Keratinocyte (primary cell): ENCODE results near the gene RAB3IP. TPM values are rescaled to one million over a fixed set of nuclear protein-coding genes. Genes with fewer than 3 reads are reported as not detected.

Source experiments
- DNase-seq: peaks from one replicate; pipeline ENCODE4 v3.0.0-alpha.2; 2011; ENCODE audit warnings: low read depth, missing footprints, low spot score
- FAIRE-seq: peaks from 2 replicates; lab custom pipeline; 2011; peaks lifted over from hg19 to GRCh38; lab: Jason Lieb, UNC
- H2AFZ ChIP-seq: 2 replicates; pipeline ENCODE4 v1.6.0; 2012; ENCODE audit warnings: low read length, control low read depth, inconsistent platforms; ENCODE audit not compliant: control insufficient read depth
- H3K27ac ChIP-seq: 2 replicates; pipeline ENCODE4 v1.5.1; 2011; ENCODE audit warnings: low read length; ENCODE audit not compliant: control insufficient read depth, insufficient read depth
- H3K27me3 ChIP-seq: 3 replicates; pipeline ENCODE4 v1.6.0; 2011; ENCODE audit warnings: low read length; ENCODE audit not compliant: control insufficient read depth, insufficient read depth; ENCODE audit errors: extremely low read depth
- H3K36me3 ChIP-seq, 2 experiments: 2 replicates in 1 of 2; 3 replicates in 1 of 2; pipeline ENCODE4 v1.5.1; 2011; ENCODE audit warnings: low read length in 2 of 2, mild to moderate bottlenecking in 1 of 2; ENCODE audit not compliant: control insufficient read depth in 2 of 2, insufficient read depth in 2 of 2; ENCODE audit errors: extremely low read depth in 1 of 2
- H3K4me1 ChIP-seq: 3 replicates; pipeline ENCODE4 v1.5.1; 2011; ENCODE audit warnings: low read length; ENCODE audit not compliant: control insufficient read depth, insufficient read depth; ENCODE audit errors: extremely low read depth
- H3K4me2 ChIP-seq: 3 replicates; pipeline ENCODE4 v1.6.0; 2011; ENCODE audit warnings: low read depth, low read length; ENCODE audit not compliant: control insufficient read depth, insufficient read depth; ENCODE audit errors: extremely low read depth
- H3K4me3 ChIP-seq, 3 experiments: fragments of 200-600 bp in 1 of 3; sonication (generic) in 1 of 3; 2 replicates in 2 of 3; 3 replicates in 1 of 3; pipeline ENCODE4 v1.5.1; 2011 to 2016; ENCODE audit warnings: low read length in 3 of 3, mild to moderate bottlenecking in 3 of 3, control low read depth in 2 of 3, inconsistent platforms in 1 of 3, low read depth in 1 of 3, mixed read lengths in 1 of 3, mixed run types in 1 of 3, moderate library complexity in 1 of 3; ENCODE audit not compliant: control insufficient read depth in 2 of 3, insufficient read depth in 2 of 3; ENCODE audit errors: extremely low read depth in 1 of 3
- H3K79me2 ChIP-seq: 2 replicates; pipeline ENCODE4 v1.6.0; 2012; ENCODE audit warnings: low read length; ENCODE audit not compliant: control insufficient read depth, insufficient read depth
- H3K9ac ChIP-seq: 3 replicates; pipeline ENCODE4 v1.6.0; 2011; ENCODE audit warnings: low read length; ENCODE audit not compliant: control insufficient read depth, insufficient read depth; ENCODE audit errors: extremely low read depth
- H3K9me1 ChIP-seq: 3 replicates; pipeline ENCODE4 v1.6.0; 2011; ENCODE audit warnings: low read length; ENCODE audit not compliant: control insufficient read depth, insufficient read depth; ENCODE audit errors: extremely low read depth
- H3K9me3 ChIP-seq: 2 replicates; pipeline ENCODE4 v1.5.1; 2012; ENCODE audit warnings: low read depth, low read length; ENCODE audit not compliant: control insufficient read depth
- H4K20me1 ChIP-seq: 3 replicates; pipeline ENCODE4 v1.6.0; 2011; ENCODE audit warnings: low read length; ENCODE audit not compliant: control insufficient read depth, insufficient read depth; ENCODE audit errors: extremely low read depth
- EZH2 ChIP-seq: IDR thresholded peaks from one replicate; pipeline ENCODE4 v1.6.1; 2012; ENCODE audit warnings: inconsistent platforms, mild to moderate bottlenecking, low read length, moderate library complexity
- dilution Hi-C: fragments of 300-500 bp; cut with MboI; formaldehyde crosslinking; loops from one replicate; pipeline ENCODE4 v1.7.0; 2020; ENCODE audit warnings: low sequenced_read_pairs; ENCODE audit not compliant: extremely low pct_ligation_motif_present
- polyA plus RNA-seq, 5 experiments: library from polyadenylated mRNA; depleted of rRNA in 3 of 5; stranded (reverse) in 3 of 5; stranded (forward) in 1 of 5; unstranded in 1 of 5; fragments of >200 nt; gene quantifications; 1 replicate in 1 of 5; 2 replicates in 3 of 5; 3 replicates in 1 of 5; pipeline versions ENCODE4 v1.2.1 to v1.2.3, GENCODE V29; 2011 to 2012; ENCODE audit warnings: missing spikeins in 2 of 5, low read depth in 1 of 5, low replicate concordance in 1 of 5
- TF ChIP-seq, protein P1 (sequence below), 3 experiments: IDR thresholded peaks in 1 of 3; conservative IDR thresholded peaks in 1 of 3; optimal IDR thresholded peaks in 1 of 3; 2 replicates in 2 of 3; 3 replicates in 1 of 3; pipeline versions ENCODE3 to v1.5.1; 2011; ENCODE audit warnings: low read length in 3 of 3, mild to moderate bottlenecking in 3 of 3, moderate library complexity in 2 of 3, control low read depth in 1 of 3, inconsistent platforms in 1 of 3; ENCODE audit not compliant: insufficient read depth in 2 of 3; ENCODE audit errors: extremely low read depth in 1 of 3

The RAB3IP gene
- polyA plus RNA-seq, 1 donor (not counting 4 experiments of a cell fraction or from before 2014, with no cell fraction given), result 30.6 TPM

DNA sequence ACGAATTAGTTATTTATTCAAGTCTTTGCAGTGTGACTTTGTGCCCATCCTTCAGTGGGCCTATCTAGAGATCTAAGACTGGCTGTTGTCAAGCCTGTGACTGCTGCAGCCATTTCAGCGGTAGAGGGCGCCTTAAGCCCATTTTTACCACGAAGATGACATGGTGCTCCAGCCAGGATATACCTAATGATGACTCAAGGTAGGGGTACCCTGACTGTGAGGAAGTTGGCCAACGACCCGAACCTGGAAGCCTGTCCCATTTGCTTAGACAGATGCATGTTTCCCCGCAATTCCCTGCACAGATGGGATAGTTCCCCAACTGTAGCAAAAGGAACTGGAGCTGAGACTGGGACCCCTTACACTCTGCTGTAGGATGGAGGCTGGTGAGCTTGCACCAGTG is 41.3 kb downstream of the RAB3IP start:
- TF ChIP-seq, protein P1, sequence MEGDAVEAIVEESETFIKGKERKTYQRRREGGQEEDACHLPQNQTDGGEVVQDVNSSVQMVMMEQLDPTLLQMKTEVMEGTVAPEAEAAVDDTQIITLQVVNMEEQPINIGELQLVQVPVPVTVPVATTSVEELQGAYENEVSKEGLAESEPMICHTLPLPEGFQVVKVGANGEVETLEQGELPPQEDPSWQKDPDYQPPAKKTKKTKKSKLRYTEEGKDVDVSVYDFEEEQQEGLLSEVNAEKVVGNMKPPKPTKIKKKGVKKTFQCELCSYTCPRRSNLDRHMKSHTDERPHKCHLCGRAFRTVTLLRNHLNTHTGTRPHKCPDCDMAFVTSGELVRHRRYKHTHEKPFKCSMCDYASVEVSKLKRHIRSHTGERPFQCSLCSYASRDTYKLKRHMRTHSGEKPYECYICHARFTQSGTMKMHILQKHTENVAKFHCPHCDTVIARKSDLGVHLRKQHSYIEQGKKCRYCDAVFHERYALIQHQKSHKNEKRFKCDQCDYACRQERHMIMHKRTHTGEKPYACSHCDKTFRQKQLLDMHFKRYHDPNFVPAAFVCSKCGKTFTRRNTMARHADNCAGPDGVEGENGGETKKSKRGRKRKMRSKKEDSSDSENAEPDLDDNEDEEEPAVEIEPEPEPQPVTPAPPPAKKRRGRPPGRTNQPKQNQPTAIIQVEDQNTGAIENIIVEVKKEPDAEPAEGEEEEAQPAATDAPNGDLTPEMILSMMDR (optimal IDR thresholded peaks at IDR 0.05 in 1 of 3, IDR thresholded peaks at IDR 0.05 in 1 of 3, conservative IDR thresholded peaks at IDR 0.05 in 1 of 3; ENCODE audit: extremely low read depth in 1 of 3, insufficient read depth in 2 of 3, low read length in 3 of 3), result peak; percentile 50 to 78 (median 61)
- no peak for TF ChIP-seq EZH2
- Histone ChIP-seq H3K9ac (no peak overlapping the region), H3K27me3 (no peaks in the 10 kb centered on the region), H4K20me1 (no peaks in the 10 kb centered on the region), H3K36me3 (no peaks in the 10 kb centered on the region), H3K9me3 (no peaks in the 10 kb centered on the region), H3K4me3 (no peak overlapping the region), H3K79me2 (no peaks in the 10 kb centered on the region), H2AFZ (no peak overlapping the region), H3K4me2 (no peak overlapping the region), H3K9me1 (no peaks in the 10 kb centered on the region), H3K27ac (no peak overlapping the region), H3K4me1 (peaks cover 8% of the 10 kb centered on the region)
- no peak for DNase-seq
- dilution Hi-C loops, result no loop called here
- FAIRE-seq, result peak; percentile 64

DNA sequence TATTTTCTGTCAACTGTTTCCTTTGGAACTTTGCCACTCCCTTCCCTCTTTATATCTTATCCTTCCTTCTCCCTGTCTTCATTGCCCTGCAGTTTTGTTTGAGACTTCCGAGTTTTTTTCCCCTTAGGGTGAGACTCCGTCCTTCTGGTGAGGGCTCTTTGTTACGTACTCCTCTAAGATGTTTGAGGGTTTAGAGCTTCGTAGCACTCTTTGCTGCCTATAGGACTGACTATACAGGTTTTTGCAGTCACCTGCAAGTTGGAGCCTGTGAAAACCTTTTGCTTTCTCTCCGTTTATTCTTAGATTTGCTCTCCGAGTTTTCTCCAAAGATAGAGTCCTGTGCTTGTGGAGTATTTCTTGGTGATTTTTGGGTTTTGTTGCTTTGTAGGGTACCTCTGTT is 44.7 kb downstream of the RAB3IP start:
- DNase-seq, result no peak

More for the DNA sequence above, 44.7 kb downstream of the RAB3IP start:
- no peaks in the 10 kb centered on the region for H3K9me3 ChIP-seq
- H3K79me2 ChIP-seq, result no peaks in the 10 kb centered on the region
- dilution Hi-C loops, result no loop called here
- H3K4me3 ChIP-seq, result peak overlapping the region in 2 of 3 experiments; percentile 14 to 32
- TF ChIP-seq, protein P1 (optimal IDR thresholded peaks at IDR 0.05 in 1 of 3, IDR thresholded peaks at IDR 0.05 in 1 of 3, conservative IDR thresholded peaks at IDR 0.05 in 1 of 3; ENCODE audit: extremely low read depth in 1 of 3, insufficient read depth in 2 of 3, low read length in 3 of 3), result no peak
- no peak for TF ChIP-seq EZH2
- H3K9me1 ChIP-seq, result no peaks in the 10 kb centered on the region
- H3K4me2 ChIP-seq, result peak overlapping the region; percentile 67
- no peaks in the 10 kb centered on the region for H4K20me1 ChIP-seq
- H3K27ac ChIP-seq, result no peak overlapping the region
- H3K4me1 ChIP-seq, result peaks cover 8% of the 10 kb centered on the region
- no peaks in the 10 kb centered on the region for H3K36me3 ChIP-seq
- peak overlapping the region; percentile 67 for H2AFZ ChIP-seq
- peak; percentile 86 for FAIRE-seq
- H3K9ac ChIP-seq, result no peak overlapping the region
- no peaks in the 10 kb centered on the region for H3K27me3 ChIP-seq
